SK-N-SH (cell line): ENCODE results near the gene AHRR.

ENCODE experiments used
- EP300 ChIP-seq, 2 experiments: IDR thresholded peaks; 2 replicates each; pipeline versions ENCODE4 v1.4.0 to v1.6.1; 2012; ENCODE audit warnings: borderline replicate concordance in 1 of 2, low read depth in 1 of 2, low read length in 1 of 2
- EZH2phosphoT487 ChIP-seq: fragments of 200-600 bp; sonication (generic); IDR thresholded peaks from 2 replicates; pipeline ENCODE4 v1.6.1; 2017; ENCODE audit warnings: low read depth, mixed run types, mild to moderate bottlenecking, antibody characterized with exemption, moderate library complexity, borderline replicate concordance
- POLR2AphosphoS5 ChIP-seq: IDR thresholded peaks from 2 replicates; pipeline ENCODE4 v1.6.1; 2012; ENCODE audit warnings: low read depth, low read length
- RAD21 ChIP-seq: IDR thresholded peaks from 2 replicates; pipeline ENCODE4 v1.6.1; 2012; ENCODE audit warnings: mild to moderate bottlenecking, low read length
- TAF1 ChIP-seq: IDR thresholded peaks from 2 replicates; pipeline ENCODE4 v1.6.1; 2012; ENCODE audit warnings: low read depth, mild to moderate bottlenecking, low read length, moderate library complexity, borderline replicate concordance
- TF ChIP-seq, protein P1 (sequence below): fragments of 200-600 bp; sonication (generic); IDR thresholded peaks from 2 replicates; pipeline ENCODE4 v1.6.1; 2017; ENCODE audit warnings: antibody characterized with exemption, mild to moderate bottlenecking, moderate library complexity

- TF ChIP-seq EP300 (IDR thresholded peaks at IDR 0.05; ENCODE audit: borderline replicate concordance in 1 of 2, low read depth in 1 of 2, low read length in 1 of 2) (no peak), TAF1 (no peak), RAD21 (no peak), EZH2phosphoT487 (no peak), POLR2AphosphoS5 (no peak)
- TF ChIP-seq, protein P1, sequence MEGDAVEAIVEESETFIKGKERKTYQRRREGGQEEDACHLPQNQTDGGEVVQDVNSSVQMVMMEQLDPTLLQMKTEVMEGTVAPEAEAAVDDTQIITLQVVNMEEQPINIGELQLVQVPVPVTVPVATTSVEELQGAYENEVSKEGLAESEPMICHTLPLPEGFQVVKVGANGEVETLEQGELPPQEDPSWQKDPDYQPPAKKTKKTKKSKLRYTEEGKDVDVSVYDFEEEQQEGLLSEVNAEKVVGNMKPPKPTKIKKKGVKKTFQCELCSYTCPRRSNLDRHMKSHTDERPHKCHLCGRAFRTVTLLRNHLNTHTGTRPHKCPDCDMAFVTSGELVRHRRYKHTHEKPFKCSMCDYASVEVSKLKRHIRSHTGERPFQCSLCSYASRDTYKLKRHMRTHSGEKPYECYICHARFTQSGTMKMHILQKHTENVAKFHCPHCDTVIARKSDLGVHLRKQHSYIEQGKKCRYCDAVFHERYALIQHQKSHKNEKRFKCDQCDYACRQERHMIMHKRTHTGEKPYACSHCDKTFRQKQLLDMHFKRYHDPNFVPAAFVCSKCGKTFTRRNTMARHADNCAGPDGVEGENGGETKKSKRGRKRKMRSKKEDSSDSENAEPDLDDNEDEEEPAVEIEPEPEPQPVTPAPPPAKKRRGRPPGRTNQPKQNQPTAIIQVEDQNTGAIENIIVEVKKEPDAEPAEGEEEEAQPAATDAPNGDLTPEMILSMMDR: no peak
These were observed 102.2 kb downstream of the AHRR start for GRCh38 chr5:423626-424261.
